RWPE2 (cell line): Measurements from ENCODE around the gene KCNIP1.
A peak's percentile ranks its signal among the peaks of the same experiment; 100 is the strongest.

Source experiments
- ATAC-seq: fragments of 200-7000 bp; cut with Tn5 transposase; 3 replicates; pipeline ENCODE4 v1.9.1; 2021; ENCODE audit warnings: low read depth
- DNase-seq: peaks from one replicate; pipeline ENCODE4 v3.0.0-alpha.2; 2020; ENCODE audit warnings: low spot score
- H3K27ac ChIP-seq: fragments of 450-650 bp; 2 replicates; pipeline ENCODE4 v1.5.1; 2017; ENCODE audit warnings: mild to moderate bottlenecking; ENCODE audit not compliant: poor library complexity, severe bottlenecking
- H3K27me3 ChIP-seq: fragments of 250-450 bp; sonication (Bioruptor Pico); 2 replicates; pipeline ENCODE4 v1.5.1; 2021; ENCODE audit warnings: mild to moderate bottlenecking, moderate library complexity; ENCODE audit not compliant: insufficient read depth, poor library complexity, severe bottlenecking
- H3K36me3 ChIP-seq: fragments of 250-450 bp; sonication (Bioruptor Pico); 2 replicates; pipeline ENCODE4 v1.5.1; 2020; ENCODE audit warnings: low read depth, mild to moderate bottlenecking, moderate library complexity
- H3K4me1 ChIP-seq: fragments of 250-450 bp; sonication (Bioruptor Pico); 2 replicates; pipeline ENCODE4 v1.5.1; 2021; ENCODE audit warnings: mild to moderate bottlenecking, moderate library complexity; ENCODE audit not compliant: insufficient read depth, poor library complexity, severe bottlenecking
- H3K4me3 ChIP-seq: fragments of 250-450 bp; sonication (Bioruptor Pico); 2 replicates; pipeline ENCODE4 v1.5.1; 2021; ENCODE audit warnings: mild to moderate bottlenecking, moderate library complexity; ENCODE audit not compliant: severe bottlenecking
- H3K9me3 ChIP-seq: fragments of 250-450 bp; sonication (Bioruptor Pico); 2 replicates; pipeline ENCODE4 v1.5.1; 2021; ENCODE audit warnings: mild to moderate bottlenecking, moderate library complexity; ENCODE audit not compliant: severe bottlenecking
- TF ChIP-seq, protein P1 (sequence below): fragments of 450-650 bp; IDR thresholded peaks from one replicate; pipeline ENCODE4 v1.5.1; 2017; ENCODE audit warnings: mild to moderate bottlenecking, moderate library complexity; ENCODE audit not compliant: poor library complexity, severe bottlenecking

Gene KCNIP1

DNA sequence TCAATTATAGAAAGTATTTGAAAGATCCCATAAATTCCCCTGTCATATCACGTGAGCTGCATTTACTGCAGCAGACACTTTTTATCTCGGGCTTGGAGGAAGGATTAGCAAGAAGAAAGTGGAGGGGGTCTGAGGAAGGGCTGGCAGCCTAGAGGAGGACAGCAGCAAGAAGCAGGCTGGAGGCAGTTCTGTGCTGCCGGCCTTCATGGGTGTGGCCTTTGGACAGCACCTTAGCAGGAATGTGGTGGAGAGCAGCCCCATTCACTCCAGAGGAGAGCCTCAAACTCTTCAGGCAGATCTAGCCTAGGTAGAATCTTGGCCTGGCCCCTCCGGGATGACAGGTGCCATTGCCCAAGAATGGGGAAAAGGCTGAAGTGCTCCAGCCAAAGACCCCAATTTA, 189.9 kb downstream of the KCNIP1 start:
- H3K4me1 ChIP-seq: no peaks in the 10 kb centered on the region
- ATAC-seq: peak; percentile 59; the same call in 2 of the 3 replicates
- TF ChIP-seq, protein P1, sequence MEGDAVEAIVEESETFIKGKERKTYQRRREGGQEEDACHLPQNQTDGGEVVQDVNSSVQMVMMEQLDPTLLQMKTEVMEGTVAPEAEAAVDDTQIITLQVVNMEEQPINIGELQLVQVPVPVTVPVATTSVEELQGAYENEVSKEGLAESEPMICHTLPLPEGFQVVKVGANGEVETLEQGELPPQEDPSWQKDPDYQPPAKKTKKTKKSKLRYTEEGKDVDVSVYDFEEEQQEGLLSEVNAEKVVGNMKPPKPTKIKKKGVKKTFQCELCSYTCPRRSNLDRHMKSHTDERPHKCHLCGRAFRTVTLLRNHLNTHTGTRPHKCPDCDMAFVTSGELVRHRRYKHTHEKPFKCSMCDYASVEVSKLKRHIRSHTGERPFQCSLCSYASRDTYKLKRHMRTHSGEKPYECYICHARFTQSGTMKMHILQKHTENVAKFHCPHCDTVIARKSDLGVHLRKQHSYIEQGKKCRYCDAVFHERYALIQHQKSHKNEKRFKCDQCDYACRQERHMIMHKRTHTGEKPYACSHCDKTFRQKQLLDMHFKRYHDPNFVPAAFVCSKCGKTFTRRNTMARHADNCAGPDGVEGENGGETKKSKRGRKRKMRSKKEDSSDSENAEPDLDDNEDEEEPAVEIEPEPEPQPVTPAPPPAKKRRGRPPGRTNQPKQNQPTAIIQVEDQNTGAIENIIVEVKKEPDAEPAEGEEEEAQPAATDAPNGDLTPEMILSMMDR: no peak
- H3K27ac ChIP-seq: no peak overlapping the region
- DNase-seq: no peak
- no peak overlapping the region for H3K4me3 ChIP-seq
- H3K9me3 ChIP-seq: no peaks in the 10 kb centered on the region
- H3K27me3 ChIP-seq: peaks cover 61% of the 10 kb centered on the region
- H3K36me3 ChIP-seq: no peaks in the 10 kb centered on the region

DNA sequence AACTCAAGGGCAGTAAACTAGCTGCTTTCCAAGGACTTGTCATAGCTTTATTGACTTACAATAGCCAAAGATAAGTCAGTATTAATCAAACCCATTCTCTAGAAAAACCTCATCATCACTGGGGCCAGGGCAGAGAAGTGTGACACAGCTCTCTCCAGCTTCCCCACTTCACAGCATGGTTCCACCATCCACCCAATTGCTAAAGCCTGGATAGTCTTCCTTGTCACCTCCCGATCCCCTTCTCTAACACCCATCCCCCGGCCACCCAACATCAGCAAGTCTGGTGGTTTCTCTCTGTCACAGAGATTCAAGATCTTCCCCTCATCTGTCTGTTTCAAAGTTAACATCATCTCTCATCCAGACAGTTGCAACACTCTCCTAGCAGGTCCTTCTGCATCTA, 191.1 kb downstream of the KCNIP1 start:
- TF ChIP-seq, protein P1: no peak
- no peaks in the 10 kb centered on the region for H3K4me1 ChIP-seq
- H3K4me3 ChIP-seq: no peak overlapping the region
- no peaks in the 10 kb centered on the region for H3K9me3 ChIP-seq
- ATAC-seq (no peak), DNase-seq (no peak)
- no peak overlapping the region for H3K27ac ChIP-seq
- H3K27me3 ChIP-seq: peaks cover 64% of the 10 kb centered on the region
- H3K36me3 ChIP-seq: no peaks in the 10 kb centered on the region

DNA sequence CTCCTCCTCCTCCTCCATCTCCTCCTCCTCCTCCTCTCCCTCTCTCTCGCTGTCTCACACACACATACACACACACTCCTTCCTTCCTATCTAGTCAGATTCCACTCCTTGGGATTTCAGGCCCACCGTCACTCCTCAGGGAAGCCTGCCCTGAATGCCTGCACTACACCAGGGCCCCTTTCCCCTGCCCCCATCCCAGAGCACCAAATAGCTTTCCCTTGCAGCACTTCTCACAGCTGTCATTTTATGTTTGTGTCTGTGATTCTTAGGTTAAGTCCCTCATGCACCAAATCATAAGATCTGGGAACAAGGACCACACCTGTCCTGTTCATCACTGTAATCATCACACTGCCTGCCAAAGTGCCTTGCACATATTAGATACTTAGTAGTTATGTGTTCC, 193.2 kb downstream of the KCNIP1 start:
- Histone ChIP-seq H3K27ac (no peak overlapping the region), H3K36me3 (no peaks in the 10 kb centered on the region), H3K27me3 (peaks cover 77% of the 10 kb centered on the region), H3K9me3 (no peaks in the 10 kb centered on the region), H3K4me1 (no peaks in the 10 kb centered on the region), H3K4me3 (no peak overlapping the region)
- TF ChIP-seq, protein P1: no peak
- ATAC-seq: no peak
- DNase-seq: no peak

- no peak for DNase-seq
- Histone ChIP-seq H3K4me1 (no peaks in the 10 kb centered on the region), H3K9me3 (no peaks in the 10 kb centered on the region), H3K27me3 (peaks cover 67% of the 10 kb centered on the region), H3K27ac (no peak overlapping the region), H3K36me3 (no peaks in the 10 kb centered on the region), H3K4me3 (no peak overlapping the region)
- no peak for ATAC-seq
- TF ChIP-seq, protein P1: no peak
These were observed 196.7 kb downstream of the KCNIP1 start for GRCh38 chr5:170700503-170700902.

- H3K27ac ChIP-seq: no peak overlapping the region
- H3K27me3 ChIP-seq: peaks cover 70% of the 10 kb centered on the region
- TF ChIP-seq, protein P1: no peak
- ATAC-seq (no peak), DNase-seq (no peak)
- no peaks in the 10 kb centered on the region for H3K9me3 ChIP-seq
- no peaks in the 10 kb centered on the region for H3K4me1 ChIP-seq
- H3K36me3 ChIP-seq: no peaks in the 10 kb centered on the region
- no peak overlapping the region for H3K4me3 ChIP-seq
These were observed 197.5 kb downstream of the KCNIP1 start for GRCh38 chr5:170701334-170701733.
